ENCODE measurements around the gene CTNND1.

CTNND1 gene

GRCh38 chr11:57801183-57801485 lies 39.5 kb downstream of the CTNND1 start:
- H3K36me3 ChIP-seq (ENCODE audit: low read length): no peaks in the 10 kb centered on the region
- H3K27me3 ChIP-seq (ENCODE audit: low read length): no peaks in the 10 kb centered on the region
- H3K4me3 ChIP-seq (ENCODE audit: insufficient read depth, low read length, poor library complexity, severe bottlenecking): no peak overlapping the region
- no peaks in the 10 kb centered on the region for H3K9me2 ChIP-seq (replicated peaks; ENCODE audit: insufficient read depth, low read length)
- H2AFZ ChIP-seq (ENCODE audit: low read depth, low read length, severe bottlenecking): peak overlapping the region; percentile 54
- no peak overlapping the region for H3K9ac ChIP-seq (ENCODE audit: low read length)
- H3K4me2 ChIP-seq (ENCODE audit: low read depth, low read length, poor library complexity, severe bottlenecking): no peak overlapping the region
- H3K9me3 ChIP-seq (ENCODE audit: insufficient read depth, low read length): no peaks in the 10 kb centered on the region
- TF ChIP-seq CTCF (IDR thresholded peaks at IDR 0.05; ENCODE audit: insufficient read depth, low read length, poor library complexity, severe bottlenecking) (no peak), EZH2phosphoT487 (conservative IDR thresholded peaks at IDR 0.05; ENCODE audit: low read length) (no peak)
- H3K27ac ChIP-seq (ENCODE audit: low read depth, low read length): no peak overlapping the region
- no peaks in the 10 kb centered on the region for H3K79me2 ChIP-seq (ENCODE audit: insufficient read depth, low read length)
- H3F3A ChIP-seq (ENCODE audit: insufficient read depth): no peaks in the 10 kb centered on the region
- no peaks in the 10 kb centered on the region for H4K20me1 ChIP-seq (ENCODE audit: low read depth, low read length)

- Histone ChIP-seq H3K27ac (ENCODE audit: low read depth, low read length) (no peak overlapping the region), H3K9ac (ENCODE audit: low read length) (no peak overlapping the region), H2AFZ (ENCODE audit: low read depth, low read length, severe bottlenecking) (no peak overlapping the region), H4K20me1 (ENCODE audit: low read depth, low read length) (no peaks in the 10 kb centered on the region), H3K79me2 (ENCODE audit: insufficient read depth, low read length) (no peaks in the 10 kb centered on the region), H3F3A (ENCODE audit: insufficient read depth) (no peaks in the 10 kb centered on the region), H3K27me3 (ENCODE audit: low read length) (no peaks in the 10 kb centered on the region), H3K9me2 (replicated peaks; ENCODE audit: insufficient read depth, low read length) (no peaks in the 10 kb centered on the region), H3K36me3 (ENCODE audit: low read length) (no peaks in the 10 kb centered on the region), H3K4me3 (ENCODE audit: insufficient read depth, low read length, poor library complexity, severe bottlenecking) (no peak overlapping the region), H3K9me3 (ENCODE audit: insufficient read depth, low read length) (no peaks in the 10 kb centered on the region), H3K4me2 (ENCODE audit: low read depth, low read length, poor library complexity, severe bottlenecking) (no peak overlapping the region)
- TF ChIP-seq EZH2phosphoT487 (conservative IDR thresholded peaks at IDR 0.05; ENCODE audit: low read length) (no peak), CTCF (IDR thresholded peaks at IDR 0.05; ENCODE audit: insufficient read depth, low read length, poor library complexity, severe bottlenecking) (no peak)
Observed at GRCh38 chr11:57802411-57802810, 40.8 kb downstream of the CTNND1 start.

- Histone ChIP-seq H3K4me3 (ENCODE audit: insufficient read depth, low read length, poor library complexity, severe bottlenecking) (no peak overlapping the region), H2AFZ (ENCODE audit: low read depth, low read length, severe bottlenecking) (no peak overlapping the region), H3K9me2 (replicated peaks; ENCODE audit: insufficient read depth, low read length) (no peaks in the 10 kb centered on the region), H3K36me3 (ENCODE audit: low read length) (no peaks in the 10 kb centered on the region), H3F3A (ENCODE audit: insufficient read depth) (no peaks in the 10 kb centered on the region), H4K20me1 (ENCODE audit: low read depth, low read length) (no peaks in the 10 kb centered on the region), H3K27ac (ENCODE audit: low read depth, low read length) (no peak overlapping the region), H3K4me2 (ENCODE audit: low read depth, low read length, poor library complexity, severe bottlenecking) (no peak overlapping the region), H3K79me2 (ENCODE audit: insufficient read depth, low read length) (no peaks in the 10 kb centered on the region), H3K9me3 (ENCODE audit: insufficient read depth, low read length) (no peaks in the 10 kb centered on the region), H3K9ac (ENCODE audit: low read length) (no peak overlapping the region), H3K27me3 (ENCODE audit: low read length) (no peaks in the 10 kb centered on the region)
- TF ChIP-seq CTCF (IDR thresholded peaks at IDR 0.05; ENCODE audit: insufficient read depth, low read length, poor library complexity, severe bottlenecking) (no peak), EZH2phosphoT487 (conservative IDR thresholded peaks at IDR 0.05; ENCODE audit: low read length) (no peak)
Observed at GRCh38 chr11:57804466-57804865, 42.9 kb downstream of the CTNND1 start.

- TF ChIP-seq EZH2phosphoT487 (conservative IDR thresholded peaks at IDR 0.05; ENCODE audit: low read length): no peak
- no peak for TF ChIP-seq CTCF (IDR thresholded peaks at IDR 0.05; ENCODE audit: insufficient read depth, low read length, poor library complexity, severe bottlenecking)
- H3K36me3 ChIP-seq (ENCODE audit: low read length): no peaks in the 10 kb centered on the region
Observed at GRCh38 chr11:57805780-57806179, 44.2 kb downstream of the CTNND1 start.

More at GRCh38 chr11:57805780-57806179, 44.2 kb downstream of the CTNND1 start:
- Histone ChIP-seq H3K27me3 (ENCODE audit: low read length) (no peaks in the 10 kb centered on the region), H3K9me2 (replicated peaks; ENCODE audit: insufficient read depth, low read length) (no peaks in the 10 kb centered on the region), H4K20me1 (ENCODE audit: low read depth, low read length) (no peaks in the 10 kb centered on the region), H3K9me3 (ENCODE audit: insufficient read depth, low read length) (no peaks in the 10 kb centered on the region), H3K27ac (ENCODE audit: low read depth, low read length) (no peak overlapping the region), H3K4me2 (ENCODE audit: low read depth, low read length, poor library complexity, severe bottlenecking) (no peak overlapping the region), H3F3A (ENCODE audit: insufficient read depth) (no peaks in the 10 kb centered on the region), H2AFZ (ENCODE audit: low read depth, low read length, severe bottlenecking) (no peak overlapping the region), H3K4me3 (ENCODE audit: insufficient read depth, low read length, poor library complexity, severe bottlenecking) (no peak overlapping the region), H3K9ac (ENCODE audit: low read length) (no peak overlapping the region), H3K79me2 (ENCODE audit: insufficient read depth, low read length) (no peaks in the 10 kb centered on the region)

All from SU-DHL-6 (cell line).